Kidney (tissue), 14 donors: ENCODE results near the gene MAML3. TPM values are rescaled to one million over a fixed set of nuclear protein-coding genes. Genes with fewer than 3 reads are reported as not detected.
A peak's percentile ranks its signal among the peaks of the same experiment; 100 is the strongest.

ENCODE experiments used
- DNase-seq, 5 donors: peaks; one replicate each; pipeline ENCODE4 v3.0.0-alpha.2; 2013 to 2020
- FAIRE-seq: peaks from 2 replicates; lab custom pipeline; 2012; peaks lifted over from hg19 to GRCh38; lab: Jason Lieb, UNC
- H3K27ac ChIP-seq, 2 donors: one replicate each; pipeline ENCODE4 v1.7.0; 2013; ENCODE audit warnings: low read depth in 2 of 2, low read length in 2 of 2, inconsistent platforms in 1 of 2
- H3K27me3 ChIP-seq: one replicate; pipeline ENCODE4 v1.7.1; 2013; ENCODE audit warnings: low read length, inconsistent platforms; ENCODE audit not compliant: control insufficient read depth, insufficient read depth
- H3K36me3 ChIP-seq, 3 donors: one replicate each; pipeline versions ENCODE4 v1.7.0 to v1.7.1; 2013; ENCODE audit warnings: low read length in 3 of 3, control low read depth in 1 of 3, inconsistent platforms in 1 of 3; ENCODE audit not compliant: insufficient read depth in 3 of 3, control insufficient read depth in 2 of 3
- H3K4me1 ChIP-seq, 3 donors: one replicate each; pipeline versions ENCODE4 v1.7.0 to v1.7.1; 2013; ENCODE audit warnings: low read length in 3 of 3, inconsistent platforms in 1 of 3, low read depth in 1 of 3; ENCODE audit not compliant: control insufficient read depth in 2 of 3, insufficient read depth in 2 of 3
- H3K4me3 ChIP-seq, 3 donors: one replicate each; pipeline versions ENCODE4 v1.7.0 to v1.8.1; 2013; ENCODE audit warnings: low read length in 3 of 3, control low read depth in 1 of 3, inconsistent platforms in 1 of 3
- H3K9ac ChIP-seq, 3 donors: one replicate each; pipeline versions ENCODE4 v1.7.0 to v1.7.1; 2013; ENCODE audit warnings: low read length in 3 of 3, control low read depth in 1 of 3, inconsistent platforms in 1 of 3
- H3K9me3 ChIP-seq, 3 donors: one replicate each; pipeline versions ENCODE4 v1.7.0 to v1.7.1; 2013; ENCODE audit warnings: low read length in 3 of 3, control low read depth in 1 of 3, inconsistent platforms in 1 of 3; ENCODE audit not compliant: control insufficient read depth in 2 of 3, insufficient read depth in 1 of 3
- CTCF ChIP-seq: IDR thresholded peaks from 3 replicates; pipeline ENCODE4 v1.5.1; 2012; ENCODE audit warnings: mild to moderate bottlenecking, moderate library complexity, borderline replicate concordance; ENCODE audit not compliant: insufficient read depth; ENCODE audit errors: extremely low read depth
- intact Hi-C: fragments of 100-400 bp; cut with DNase I; formaldehyde crosslinking; loops from one replicate; pipeline ENCODE4 v1.11.1; 2022
- polyA plus RNA-seq: library from polyadenylated mRNA; stranded (reverse); fragments of 350-450 nt; fragmentation: Illumina TruSeq; extraction: RNeasy Lipid Tissue Mini Kit (QIAGEN cat#74804); gene quantifications from one replicate; pipeline ENCODE4 v1.2.3, GENCODE V29; 2014; ENCODE audit warnings: low read depth, low replicate concordance; ENCODE audit not compliant: insufficient read depth
- total RNA-seq: library from RNA; stranded (reverse); fragmentation: NEBNext Ultra II Directional; extraction: Animal tissue kit (Norgen Biotek cat#: 25700); gene quantifications from one replicate; pipeline ENCODE4 v1.2.1, GENCODE V29; 2021
- donor health status: control.
- donor health status: control.
- donor health status: control.
- donor health status: control.
- donor health status: control.
- donor health status: DM: yes; HTN: yes; CAD: no.
- donor health status: Normal renal cell carcinoma (clear cell type).

Gene MAML3
- total and polyA plus RNA-seq, 2 donors from 2014 or later, result 1.4 to 10.4 TPM

GRCh38 chr4:140090215-140090731 is 63.7 kb downstream of the MAML3 start:
- H3K27ac ChIP-seq, result no peak overlapping the region
- intact Hi-C loops, result no loop called here

GRCh38 chr4:140089216-140089615 is 64.8 kb downstream of the MAML3 start:
- no peak for TF ChIP-seq CTCF
- FAIRE-seq (no peak), DNase-seq (no peak)
- H3K9ac ChIP-seq, result no peak overlapping the region
- peaks cover 0 to 15% (median 10%) of the 10 kb centered on the region in 3 donors for H3K4me1 ChIP-seq
- no peaks in the 10 kb centered on the region for H3K27me3 ChIP-seq
- no peak overlapping the region for H3K27ac ChIP-seq
- no peaks in the 10 kb centered on the region for H3K36me3 ChIP-seq
- no peaks in the 10 kb centered on the region for H3K9me3 ChIP-seq
- H3K4me3 ChIP-seq, result no peak overlapping the region
- intact Hi-C loops, result no loop called here

More at GRCh38 chr4:140090215-140090731, 63.7 kb downstream of the MAML3 start:
- no peak for TF ChIP-seq CTCF
- peaks cover 0 to 14% (median 8%) of the 10 kb centered on the region in 3 donors for H3K4me1 ChIP-seq
- H3K4me3 ChIP-seq, result no peak overlapping the region
- H3K9me3 ChIP-seq, result no peaks in the 10 kb centered on the region
- H3K36me3 ChIP-seq, result no peaks in the 10 kb centered on the region
- DNase-seq, result peak in 1 of 5 donors; percentile 42
- no peaks in the 10 kb centered on the region for H3K27me3 ChIP-seq
- no peak for FAIRE-seq
- no peak overlapping the region for H3K9ac ChIP-seq

GRCh38 chr4:140088323-140088967 is 65.5 kb downstream of the MAML3 start:
- H3K4me3 ChIP-seq, result no peak overlapping the region
- peaks cover 0 to 16% (median 8%) of the 10 kb centered on the region in 3 donors for H3K4me1 ChIP-seq
- H3K27ac ChIP-seq, result no peak overlapping the region
- no peaks in the 10 kb centered on the region for H3K36me3 ChIP-seq
- no peak for FAIRE-seq
- H3K27me3 ChIP-seq, result no peaks in the 10 kb centered on the region
- TF ChIP-seq CTCF, result no peak
- intact Hi-C loops, result no loop called here
- no peaks in the 10 kb centered on the region for H3K9me3 ChIP-seq
- H3K9ac ChIP-seq, result no peak overlapping the region
- no peak for DNase-seq
